GM12865 (cell line): ENCODE data around the gene ANKLE2.

Experiments used
- DNase-seq: peaks from one replicate; pipeline ENCODE4 v3.0.0; 2010; ENCODE audit warnings: low read depth
- H3K4me3 ChIP-seq: 2 replicates; pipeline ENCODE4 v1.5.1; 2011; ENCODE audit warnings: mild to moderate bottlenecking, low read depth, low read length, control low read depth
- TF ChIP-seq, protein P1 (sequence below): IDR thresholded peaks from 2 replicates; pipeline ENCODE4 v1.5.1; 2011; ENCODE audit warnings: low read length, control low read depth, low read depth, inconsistent platforms; ENCODE audit not compliant: insufficient read depth; ENCODE audit errors: missing control alignments

ANKLE2 gene

DNA sequence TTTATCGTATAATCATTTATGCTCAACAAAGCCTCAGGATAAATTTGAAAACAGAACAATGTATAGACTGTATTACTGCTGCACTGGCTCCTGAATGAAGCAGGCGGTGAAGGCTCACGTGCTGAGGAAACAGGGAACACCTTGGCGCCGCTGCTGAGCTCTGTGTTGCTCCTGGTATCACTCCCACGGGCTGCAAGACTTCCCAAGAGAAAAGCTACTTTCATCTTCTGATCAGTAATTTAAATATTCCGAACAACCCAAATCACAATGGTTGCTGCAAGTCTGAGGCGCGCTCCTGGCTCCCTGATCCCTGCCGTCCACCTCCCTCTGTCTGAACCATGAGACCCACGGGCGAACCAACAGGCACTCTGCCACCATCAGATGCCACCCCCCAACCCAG, 35.2 kb downstream of the ANKLE2 start:
- no peak for DNase-seq
- H3K4me3 ChIP-seq, result no peak overlapping the region
- TF ChIP-seq, protein P1, sequence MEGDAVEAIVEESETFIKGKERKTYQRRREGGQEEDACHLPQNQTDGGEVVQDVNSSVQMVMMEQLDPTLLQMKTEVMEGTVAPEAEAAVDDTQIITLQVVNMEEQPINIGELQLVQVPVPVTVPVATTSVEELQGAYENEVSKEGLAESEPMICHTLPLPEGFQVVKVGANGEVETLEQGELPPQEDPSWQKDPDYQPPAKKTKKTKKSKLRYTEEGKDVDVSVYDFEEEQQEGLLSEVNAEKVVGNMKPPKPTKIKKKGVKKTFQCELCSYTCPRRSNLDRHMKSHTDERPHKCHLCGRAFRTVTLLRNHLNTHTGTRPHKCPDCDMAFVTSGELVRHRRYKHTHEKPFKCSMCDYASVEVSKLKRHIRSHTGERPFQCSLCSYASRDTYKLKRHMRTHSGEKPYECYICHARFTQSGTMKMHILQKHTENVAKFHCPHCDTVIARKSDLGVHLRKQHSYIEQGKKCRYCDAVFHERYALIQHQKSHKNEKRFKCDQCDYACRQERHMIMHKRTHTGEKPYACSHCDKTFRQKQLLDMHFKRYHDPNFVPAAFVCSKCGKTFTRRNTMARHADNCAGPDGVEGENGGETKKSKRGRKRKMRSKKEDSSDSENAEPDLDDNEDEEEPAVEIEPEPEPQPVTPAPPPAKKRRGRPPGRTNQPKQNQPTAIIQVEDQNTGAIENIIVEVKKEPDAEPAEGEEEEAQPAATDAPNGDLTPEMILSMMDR, result no peak

DNA sequence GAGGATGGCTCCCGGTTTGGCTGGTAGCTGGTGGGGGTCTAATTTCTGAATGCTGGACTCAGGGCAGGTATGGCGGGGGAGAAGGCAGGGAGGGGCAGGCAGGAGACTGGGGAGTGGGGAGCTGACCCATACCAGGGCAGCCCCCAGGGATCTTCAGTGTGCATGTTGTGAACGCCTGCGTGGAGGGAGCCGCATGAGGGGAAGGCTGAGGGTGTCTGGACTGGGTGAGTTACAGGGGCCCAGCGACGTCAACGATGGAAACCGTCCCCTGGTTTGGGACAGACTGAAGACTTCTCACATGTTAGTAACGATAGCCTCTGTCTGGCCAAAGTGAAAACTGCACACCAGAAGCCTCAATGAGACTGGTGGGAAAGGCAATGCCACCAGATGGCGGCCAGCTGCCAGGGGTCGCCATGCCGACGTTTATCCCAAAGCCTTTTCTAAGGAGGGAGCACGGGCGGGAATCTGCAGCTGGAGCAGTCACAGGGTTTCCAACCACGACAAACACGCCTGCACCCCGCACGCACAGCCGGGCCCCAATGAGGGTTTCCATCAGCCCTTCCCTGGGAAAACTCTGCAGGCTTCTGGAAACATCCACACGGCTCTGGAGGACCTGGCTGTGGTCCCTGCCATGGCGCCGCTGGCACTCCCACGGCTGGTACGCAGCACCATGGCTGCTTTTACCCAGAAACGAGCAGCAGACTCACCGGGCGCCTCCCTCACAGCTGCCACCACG, 37.0 kb downstream of the ANKLE2 start:
- no peak overlapping the region for H3K4me3 ChIP-seq
- no peak for DNase-seq
- TF ChIP-seq, protein P1, result no peak

DNA sequence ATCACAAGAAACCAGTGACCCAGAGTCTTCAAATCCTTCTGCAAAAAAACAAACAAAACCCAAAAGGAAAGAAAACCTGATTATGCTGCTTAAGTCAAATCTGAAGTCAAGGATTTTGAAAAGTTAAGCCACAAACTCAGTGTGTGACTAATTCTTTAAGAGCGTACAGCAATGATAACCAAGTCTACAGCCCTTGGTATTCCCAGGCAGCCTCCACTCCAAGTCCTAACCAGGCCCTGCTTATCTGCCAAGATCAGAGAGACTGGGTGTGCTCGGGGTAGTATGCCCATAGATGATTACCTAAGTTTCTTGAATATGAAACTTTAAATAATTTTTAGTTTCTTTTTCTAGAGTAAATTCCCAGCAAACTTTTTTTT, 37.9 kb downstream of the ANKLE2 start:
- TF ChIP-seq, protein P1, result no peak
- H3K4me3 ChIP-seq, result no peak overlapping the region
- no peak for DNase-seq

DNA sequence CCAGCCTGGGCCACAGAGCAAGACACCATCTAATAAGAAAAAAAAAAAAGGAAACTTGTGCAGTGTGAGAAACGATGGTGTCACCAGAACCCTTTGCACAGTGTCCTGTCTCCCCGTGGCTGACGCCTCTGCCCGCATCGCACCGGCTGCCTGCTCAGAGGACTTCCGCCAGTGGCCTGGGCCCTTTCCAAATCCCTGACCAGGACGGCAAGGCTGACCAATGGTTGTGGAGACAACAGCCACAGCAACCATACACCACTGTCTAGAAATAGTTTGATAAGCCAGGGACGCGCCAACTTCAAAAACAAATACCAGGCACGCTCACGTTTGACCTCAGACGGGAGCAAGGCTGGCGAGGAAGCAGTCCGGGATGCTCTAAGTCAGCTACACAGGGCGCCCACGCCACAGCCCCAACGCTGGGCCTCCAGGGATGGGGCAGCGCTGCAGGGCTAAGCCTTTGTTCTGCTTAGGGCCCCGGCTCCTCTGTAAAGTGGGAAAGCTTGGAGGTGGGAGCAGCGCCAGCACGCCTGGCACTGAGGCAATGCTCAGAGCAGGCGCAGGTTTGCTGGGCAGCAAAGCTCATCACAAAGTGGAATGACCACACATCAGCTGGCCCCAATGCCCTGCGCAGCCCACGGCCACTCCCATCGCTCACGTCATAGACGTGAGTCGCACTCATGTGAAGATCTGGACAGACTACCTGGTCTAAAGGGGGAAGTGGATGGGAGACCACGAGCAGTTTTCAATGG, 38.4 kb downstream of the ANKLE2 start:
- no peak for DNase-seq
- no peak overlapping the region for H3K4me3 ChIP-seq
- TF ChIP-seq, protein P1, result no peak

DNA sequence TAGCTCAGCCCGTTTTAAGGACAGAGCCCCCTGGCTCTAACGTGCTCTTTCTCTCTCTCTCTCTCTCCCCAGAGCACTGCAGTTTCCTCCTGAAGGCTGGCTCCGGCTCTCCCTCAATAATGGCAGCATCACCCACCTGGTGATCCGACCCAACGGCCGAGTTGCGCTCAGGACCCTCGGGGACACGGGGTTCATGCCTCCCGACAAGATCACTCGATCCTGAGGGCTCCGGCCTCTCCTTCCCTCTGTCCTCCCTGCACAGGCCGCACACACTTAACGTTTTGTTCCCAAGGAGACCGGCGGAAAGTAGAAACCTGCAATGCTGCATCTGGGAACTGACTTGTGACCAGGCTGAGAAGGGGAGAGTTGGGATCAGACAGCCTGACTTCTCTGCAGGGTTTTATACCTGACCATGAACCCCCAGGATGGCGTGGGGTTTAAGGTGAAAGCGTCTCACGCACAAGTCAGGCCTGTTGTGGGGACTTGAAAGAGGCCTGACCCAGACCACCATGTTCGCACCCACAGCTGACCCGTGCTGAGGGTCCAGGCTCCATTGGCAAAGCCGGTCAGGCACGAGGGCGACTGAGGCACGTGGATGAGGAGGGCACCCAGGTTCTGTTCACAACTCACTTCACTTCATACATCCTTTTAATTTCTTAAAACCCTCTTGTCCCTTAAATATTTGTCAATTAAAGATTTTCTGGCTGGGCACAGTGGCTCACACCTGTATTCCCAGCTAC, 40.9 kb downstream of the ANKLE2 start:
- no peak overlapping the region for H3K4me3 ChIP-seq
- TF ChIP-seq, protein P1, result no peak
- DNase-seq, result no peak

DNA sequence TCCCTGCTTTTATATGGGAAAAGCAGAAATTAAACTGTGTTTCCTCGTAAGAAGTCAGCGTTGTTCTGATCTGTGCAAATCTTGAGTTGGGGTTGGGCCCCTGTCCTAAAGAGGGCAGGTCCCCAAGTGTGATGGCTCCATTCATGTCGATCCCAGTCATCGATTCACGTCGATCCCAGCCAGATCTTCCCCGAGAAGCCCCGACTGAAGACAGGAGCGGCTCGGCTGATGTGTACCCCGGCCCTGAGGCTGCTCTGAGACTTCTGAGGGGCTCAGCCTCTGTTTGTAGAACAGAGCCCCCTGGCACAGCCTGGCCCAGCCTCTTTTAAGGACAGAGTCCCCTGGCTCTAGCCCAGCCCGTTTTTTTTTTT, 41.7 kb downstream of the ANKLE2 start:
- TF ChIP-seq, protein P1, result no peak
- no peak for DNase-seq
- H3K4me3 ChIP-seq, result no peak overlapping the region
